22Rv1 (cell line): ENCODE results near the gene SERP1.

Experiments
- H3K27ac ChIP-seq: fragments of 450-650 bp; 2 replicates; pipeline ENCODE4 v1.5.1; 2017
- CTCF ChIP-seq: fragments of 450-650 bp; IDR thresholded peaks from 2 replicates; pipeline ENCODE4 v1.5.1; 2017; ENCODE audit warnings: mild to moderate bottlenecking
- ZFX ChIP-seq: fragments of 450-650 bp; IDR thresholded peaks from 2 replicates; pipeline ENCODE4 v1.6.1; 2017; ENCODE audit warnings: antibody characterized with exemption, borderline replicate concordance

SERP1 gene

GRCh38 chr3:150521463-150521862 is 24.8 kb downstream of the SERP1 start:
- H3K27ac ChIP-seq: no peak overlapping the region
- TF ChIP-seq CTCF: no peak
- no peak for TF ChIP-seq ZFX

- no peak overlapping the region for H3K27ac ChIP-seq
- TF ChIP-seq CTCF (no peak), ZFX (no peak)
These were observed 25.9 kb downstream of the SERP1 start for GRCh38 chr3:150520408-150520807.

GRCh38 chr3:150519026-150519425 is 27.3 kb downstream of the SERP1 start:
- no peak overlapping the region for H3K27ac ChIP-seq
- no peak for TF ChIP-seq CTCF
- no peak for TF ChIP-seq ZFX

- no peak overlapping the region for H3K27ac ChIP-seq
- TF ChIP-seq ZFX: no peak
- TF ChIP-seq CTCF: no peak
These were observed 31.1 kb downstream of the SERP1 start for GRCh38 chr3:150515210-150515609.

GRCh38 chr3:150511122-150511821 is 35.0 kb downstream of the SERP1 start:
- no peak overlapping the region for H3K27ac ChIP-seq

GRCh38 chr3:150509780-150510179 is 36.5 kb downstream of the SERP1 start:
- TF ChIP-seq CTCF (no peak), ZFX (no peak)
- no peak overlapping the region for H3K27ac ChIP-seq

More at GRCh38 chr3:150511122-150511821, 35.0 kb downstream of the SERP1 start:
- no peak for TF ChIP-seq ZFX
- TF ChIP-seq CTCF: no peak

- TF ChIP-seq CTCF (no peak), ZFX (no peak)
- H3K27ac ChIP-seq: no peak overlapping the region
These were observed 37.9 kb downstream of the SERP1 start for GRCh38 chr3:150508401-150508800.
